ENCODE results near the gene DYRK3. TPM values are rescaled to one million over a fixed set of nuclear protein-coding genes. Genes with fewer than 3 reads are reported as not detected.
"Not testable (repeated sequence)": the region's sequence is repeated elsewhere in the genome, so short reads cannot be mapped to it uniquely, and the experiment has no call there.

DYRK3 gene
- total RNA-seq, 1 donor from 2014 or later, result 9.1 TPM

- Mint-ChIP-seq H3K4me3 (ENCODE audit: low read depth) (peak overlapping the region; percentile 15), H3K9me3 (ENCODE audit: low read depth) (no peaks in the 10 kb centered on the region), H3K4me1 (ENCODE audit: low read depth) (peaks cover 25% of the 10 kb centered on the region), H3K27me3 (peaks cover 8% of the 10 kb centered on the region), H3K36me3 (ENCODE audit: insufficient read depth) (no peaks in the 10 kb centered on the region), H3K27ac (peak overlapping the region; percentile 1)
- TF ChIP-seq CTCF (IDR thresholded peaks at IDR 0.05; ENCODE audit: unreplicated experiment), result no peak
- no peak for DNase-seq (ENCODE audit: low spot score, unreplicated experiment)
Measured at GRCh38 chr1:206633708-206634121, 1.6 kb upstream of the DYRK3 start.

- Mint-ChIP-seq H3K27me3 (peaks cover 7% of the 10 kb centered on the region), H3K9me3 (ENCODE audit: low read depth) (no peaks in the 10 kb centered on the region), H3K4me1 (ENCODE audit: low read depth) (peaks cover 25% of the 10 kb centered on the region), H3K4me3 (ENCODE audit: low read depth) (peak overlapping the region; percentile 78), H3K27ac (peak overlapping the region; percentile 87), H3K36me3 (ENCODE audit: insufficient read depth) (no peaks in the 10 kb centered on the region)
- TF ChIP-seq CTCF (IDR thresholded peaks at IDR 0.05; ENCODE audit: unreplicated experiment), result peak; percentile 95
- DNase-seq (ENCODE audit: low spot score, unreplicated experiment), result peak; percentile 70
Measured at GRCh38 chr1:206634365-206635079, 814 bp upstream of the DYRK3 start.

GRCh38 chr1:206635978-206636345 is 626 bp downstream of the DYRK3 start:
- H3K4me3 Mint-ChIP-seq (ENCODE audit: low read depth), result peak overlapping the region; percentile 78
- TF ChIP-seq CTCF (IDR thresholded peaks at IDR 0.05; ENCODE audit: unreplicated experiment), result no peak
- peaks cover 7% of the 10 kb centered on the region for H3K27me3 Mint-ChIP-seq
- peaks cover 2% of the 10 kb centered on the region for H3K36me3 Mint-ChIP-seq (ENCODE audit: insufficient read depth)
- DNase-seq (ENCODE audit: low spot score, unreplicated experiment), result no peak
- no peaks in the 10 kb centered on the region for H3K9me3 Mint-ChIP-seq (ENCODE audit: low read depth)
- no peak overlapping the region for H3K27ac Mint-ChIP-seq
- peaks cover 25% of the 10 kb centered on the region for H3K4me1 Mint-ChIP-seq (ENCODE audit: low read depth)

GRCh38 chr1:206636671-206637070 is 1.3 kb downstream of the DYRK3 start:
- no peak for TF ChIP-seq CTCF (IDR thresholded peaks at IDR 0.05; ENCODE audit: unreplicated experiment)
- H3K4me1 Mint-ChIP-seq (ENCODE audit: low read depth), result peaks cover 25% of the 10 kb centered on the region
- no peaks in the 10 kb centered on the region for H3K9me3 Mint-ChIP-seq (ENCODE audit: low read depth)
- no peak overlapping the region for H3K27ac Mint-ChIP-seq
- DNase-seq (ENCODE audit: low spot score, unreplicated experiment), result no peak
- peak overlapping the region; percentile 42 for H3K4me3 Mint-ChIP-seq (ENCODE audit: low read depth)
- H3K36me3 Mint-ChIP-seq (ENCODE audit: insufficient read depth), result peaks cover 2% of the 10 kb centered on the region
- peaks cover 7% of the 10 kb centered on the region for H3K27me3 Mint-ChIP-seq

GRCh38 chr1:206637605-206638004 is 2.3 kb downstream of the DYRK3 start:
- TF ChIP-seq CTCF (IDR thresholded peaks at IDR 0.05; ENCODE audit: unreplicated experiment), result no peak
- no peaks in the 10 kb centered on the region for H3K9me3 Mint-ChIP-seq (ENCODE audit: low read depth)
- DNase-seq (ENCODE audit: low spot score, unreplicated experiment), result no peak
- H3K4me3 Mint-ChIP-seq (ENCODE audit: low read depth), result no peak overlapping the region
- no peak overlapping the region for H3K27ac Mint-ChIP-seq
- H3K36me3 Mint-ChIP-seq (ENCODE audit: insufficient read depth), result peaks cover 2% of the 10 kb centered on the region
- H3K27me3 Mint-ChIP-seq, result peaks cover 7% of the 10 kb centered on the region
- H3K4me1 Mint-ChIP-seq (ENCODE audit: low read depth), result peaks cover 23% of the 10 kb centered on the region

- H3K27me3 Mint-ChIP-seq; DNase-seq (ENCODE audit: low spot score, unreplicated experiment); H3K4me3 Mint-ChIP-seq (ENCODE audit: low read depth); H3K36me3 Mint-ChIP-seq (ENCODE audit: insufficient read depth); H3K4me1 Mint-ChIP-seq (ENCODE audit: low read depth); H3K27ac Mint-ChIP-seq; H3K9me3 Mint-ChIP-seq (ENCODE audit: low read depth): not testable (repeated sequence)
Measured at GRCh38 chr1:206642074-206642473, 6.7 kb downstream of the DYRK3 start.
